GM12874 (cell line): ENCODE results near the gene MAP4.

ENCODE experiments used
- CTCF ChIP-seq: IDR thresholded peaks from 2 replicates; pipeline ENCODE4 v1.5.1; 2011; ENCODE audit warnings: low read depth, mild to moderate bottlenecking, control low read depth, low read length, moderate library complexity; ENCODE audit not compliant: insufficient read depth

MAP4 gene

DNA sequence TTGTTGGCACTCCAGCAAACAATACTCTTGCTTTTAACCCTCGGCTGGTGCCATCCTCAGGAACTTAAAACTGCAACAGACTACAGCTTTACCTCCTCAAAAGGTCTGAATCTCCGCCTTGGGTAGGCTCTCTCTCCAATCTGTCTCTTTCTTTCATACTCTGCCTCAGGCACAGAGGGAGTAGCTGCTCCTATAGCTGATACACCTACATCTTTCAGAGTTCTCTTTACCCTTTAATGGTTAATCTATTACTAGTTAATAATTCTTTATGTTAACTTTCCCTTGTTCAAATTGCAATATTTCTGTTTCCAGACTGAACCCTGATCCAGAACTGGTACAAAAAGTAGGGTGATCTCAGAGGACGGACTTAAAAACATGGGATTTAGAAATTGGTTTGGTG is 66.2 kb downstream of the MAP4 start:
- no peak for TF ChIP-seq CTCF

DNA sequence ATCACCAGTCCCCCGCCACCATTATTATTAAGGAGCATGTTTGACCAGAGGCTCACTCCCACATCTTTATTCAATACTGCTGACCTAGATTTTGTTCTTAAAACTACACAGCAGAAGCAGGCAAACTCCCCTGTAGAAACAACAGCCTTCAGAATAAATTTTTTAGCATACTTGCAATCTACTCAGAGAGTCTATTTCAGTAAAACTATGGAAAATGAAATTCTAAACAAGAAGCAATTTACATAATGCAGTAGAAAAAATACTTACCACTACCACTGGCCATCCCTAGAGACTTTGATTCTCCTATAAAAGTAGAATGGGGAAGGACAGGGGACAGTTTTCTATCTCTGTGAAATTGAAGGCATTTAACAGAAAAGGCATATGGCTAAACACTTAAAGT is 76.0 kb downstream of the MAP4 start:
- TF ChIP-seq CTCF = no peak

GRCh38 chr3:47932421-47932820 is 83.8 kb downstream of the MAP4 start:
- no peak for TF ChIP-seq CTCF

- TF ChIP-seq CTCF = no peak
Measured at GRCh38 chr3:47930979-47931378, 85.2 kb downstream of the MAP4 start.

DNA sequence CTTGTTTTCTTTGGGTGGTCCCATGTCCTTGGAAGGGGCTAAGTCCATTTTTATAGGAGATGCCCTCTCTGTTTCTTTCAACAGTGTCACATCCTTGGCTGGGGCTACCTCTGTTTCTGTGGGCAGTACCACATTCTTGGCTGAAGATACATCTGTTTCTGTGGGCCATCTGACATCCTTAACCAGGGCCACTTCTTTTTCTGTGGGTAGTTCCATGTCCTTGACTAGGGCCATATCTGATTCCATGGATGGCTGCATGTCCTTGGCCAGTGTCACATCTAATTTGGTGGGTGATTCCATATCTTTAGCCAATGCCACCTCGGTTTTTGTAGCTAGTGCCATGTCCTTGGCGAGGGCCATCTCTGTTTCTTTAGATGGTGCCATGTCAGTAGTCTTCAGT is 99.5 kb downstream of the MAP4 start:
- TF ChIP-seq CTCF = no peak

GRCh38 chr3:47916201-47916600 is 100.0 kb downstream of the MAP4 start:
- no peak for TF ChIP-seq CTCF

GRCh38 chr3:47912006-47912504 is 104.2 kb downstream of the MAP4 start:
- no peak for TF ChIP-seq CTCF
